Measurements from ENCODE around the gene GRIN2C.

- TF ChIP-seq GATA2 (IDR thresholded peaks at IDR 0.05; ENCODE audit: low read depth, low read length), result no peak
- TF ChIP-seq GATA3 (IDR thresholded peaks at IDR 0.05; ENCODE audit: low read depth, low read length), result no peak
Measured at GRCh38 chr17:74860872-74861661, 1.4 kb upstream of the GRIN2C start.
